ENCODE data around the gene SORCS1.

DNA sequence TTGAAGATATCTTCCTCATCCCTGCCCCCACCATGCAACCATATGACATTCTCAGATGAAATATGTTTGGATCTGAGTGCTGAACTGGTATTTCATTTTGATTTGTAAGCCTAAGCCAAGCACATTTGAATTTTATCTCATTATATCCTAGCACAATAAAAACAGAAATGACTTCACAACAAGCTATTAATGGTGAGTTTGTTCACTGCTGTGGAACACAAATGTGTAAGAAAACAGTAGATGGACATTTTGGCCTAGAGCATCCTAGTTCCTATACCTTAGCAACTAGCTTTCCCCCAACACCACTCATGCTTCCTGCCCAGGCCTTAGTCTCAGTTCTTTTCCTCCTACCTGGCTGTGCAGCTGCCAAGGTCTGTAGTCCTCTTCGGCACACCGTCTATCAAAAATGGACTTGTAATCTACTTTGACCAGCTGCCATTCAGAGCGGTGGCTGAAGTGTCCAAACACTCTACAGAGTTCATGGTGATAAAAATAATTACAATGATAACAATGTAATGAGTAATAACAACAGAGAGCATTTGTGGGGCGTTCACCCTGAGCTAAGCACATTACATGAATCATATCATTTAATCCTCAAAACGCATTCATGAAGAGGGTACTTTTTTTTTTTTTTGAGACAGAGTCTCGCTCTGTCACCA is 491.9 kb downstream of the SORCS1 start:
- TF ChIP-seq POLR2AphosphoS5 (IDR thresholded peaks at IDR 0.05): no peak
- TF ChIP-seq, protein P1, sequence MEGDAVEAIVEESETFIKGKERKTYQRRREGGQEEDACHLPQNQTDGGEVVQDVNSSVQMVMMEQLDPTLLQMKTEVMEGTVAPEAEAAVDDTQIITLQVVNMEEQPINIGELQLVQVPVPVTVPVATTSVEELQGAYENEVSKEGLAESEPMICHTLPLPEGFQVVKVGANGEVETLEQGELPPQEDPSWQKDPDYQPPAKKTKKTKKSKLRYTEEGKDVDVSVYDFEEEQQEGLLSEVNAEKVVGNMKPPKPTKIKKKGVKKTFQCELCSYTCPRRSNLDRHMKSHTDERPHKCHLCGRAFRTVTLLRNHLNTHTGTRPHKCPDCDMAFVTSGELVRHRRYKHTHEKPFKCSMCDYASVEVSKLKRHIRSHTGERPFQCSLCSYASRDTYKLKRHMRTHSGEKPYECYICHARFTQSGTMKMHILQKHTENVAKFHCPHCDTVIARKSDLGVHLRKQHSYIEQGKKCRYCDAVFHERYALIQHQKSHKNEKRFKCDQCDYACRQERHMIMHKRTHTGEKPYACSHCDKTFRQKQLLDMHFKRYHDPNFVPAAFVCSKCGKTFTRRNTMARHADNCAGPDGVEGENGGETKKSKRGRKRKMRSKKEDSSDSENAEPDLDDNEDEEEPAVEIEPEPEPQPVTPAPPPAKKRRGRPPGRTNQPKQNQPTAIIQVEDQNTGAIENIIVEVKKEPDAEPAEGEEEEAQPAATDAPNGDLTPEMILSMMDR (IDR thresholded peaks at IDR 0.05): no peak

Measured in esophagus muscularis mucosa (tissue), 3 donors.